Activated gamma-delta T cell treated with anti-CD3 and anti-CD28 coated beads, Interleukin-2, amount 50 U/mL, for 16 hours (primary cell): ENCODE results near the gene PLA2R1.
"Not testable (repeated sequence)": the region's sequence is repeated elsewhere in the genome, so short reads cannot be mapped to it uniquely, and the experiment has no call there.

Experiments
- DNase-seq: peaks from one replicate; pipeline ENCODE4 v3.0.0-alpha.2; 2020; ENCODE audit warnings: low read depth

The PLA2R1 gene

DNA sequence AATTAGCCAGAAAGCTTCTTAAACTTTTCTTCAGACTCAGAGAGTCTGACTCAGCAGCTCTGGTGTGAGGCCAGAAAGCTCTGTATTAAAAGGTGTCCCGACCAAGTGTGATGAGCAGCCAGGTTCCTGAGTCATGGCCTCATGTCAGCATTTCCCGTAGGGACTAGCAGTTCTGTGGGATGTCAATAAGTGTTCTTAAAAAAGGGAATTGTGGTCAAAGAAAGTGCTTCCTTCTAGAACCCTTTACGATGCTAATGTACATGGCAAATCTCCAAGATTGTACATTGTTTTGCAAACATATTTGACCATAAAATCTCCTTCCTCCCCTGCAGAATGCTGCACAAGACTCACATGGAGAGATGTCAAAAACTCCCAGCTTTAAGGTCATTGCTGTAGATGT, 80.1 kb downstream of the PLA2R1 start:
- DNase-seq = no peak

DNA sequence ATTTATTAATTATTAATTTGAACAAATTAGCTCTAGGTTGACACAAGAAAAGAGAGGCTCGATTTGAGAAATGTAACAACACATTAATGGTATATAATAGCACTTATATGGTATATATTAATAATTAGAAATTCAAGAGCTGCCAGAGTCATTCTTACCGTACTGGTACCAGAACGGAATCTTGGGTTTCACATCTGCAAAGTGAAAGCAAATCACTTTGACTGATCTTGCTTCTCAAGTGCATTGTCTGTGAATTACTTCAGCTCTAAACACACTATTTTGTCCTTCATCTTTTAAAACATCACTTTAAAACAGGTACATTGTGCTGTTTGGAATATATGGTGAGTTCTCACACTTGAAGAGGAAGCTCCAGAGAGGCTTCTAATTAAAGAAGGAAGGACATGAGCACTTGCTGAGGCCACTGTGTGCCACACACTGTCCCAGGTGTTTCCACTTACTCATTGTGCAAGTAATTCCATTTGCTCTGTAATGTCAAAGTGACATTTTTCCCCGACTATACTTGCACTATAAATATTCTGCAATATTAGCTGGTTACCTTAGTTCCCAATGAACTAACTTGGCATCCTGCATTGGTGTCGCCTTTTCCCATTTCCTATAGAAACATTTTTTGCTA, 85.8 kb downstream of the PLA2R1 start:
- no peak for DNase-seq

DNA sequence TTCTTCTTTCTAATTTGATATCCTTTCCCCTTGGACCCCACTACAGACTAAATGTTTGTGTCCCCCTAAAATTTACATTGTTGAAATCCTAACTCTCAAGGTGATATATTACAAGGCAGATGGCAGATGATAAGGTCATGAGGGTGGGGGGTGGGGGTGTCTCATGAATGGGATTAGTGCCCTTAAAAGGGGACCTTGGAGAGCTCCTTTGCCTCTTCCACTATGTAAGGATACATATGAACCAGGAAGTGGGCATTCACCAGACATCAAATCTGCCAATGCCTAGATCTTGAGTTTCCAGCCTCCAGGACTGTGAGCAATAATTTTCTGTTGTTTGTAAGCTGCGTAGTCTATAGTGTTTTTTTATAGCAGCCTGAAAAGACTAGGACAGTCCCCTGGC, 89.1 kb downstream of the PLA2R1 start:
- DNase-seq = no peak

DNA sequence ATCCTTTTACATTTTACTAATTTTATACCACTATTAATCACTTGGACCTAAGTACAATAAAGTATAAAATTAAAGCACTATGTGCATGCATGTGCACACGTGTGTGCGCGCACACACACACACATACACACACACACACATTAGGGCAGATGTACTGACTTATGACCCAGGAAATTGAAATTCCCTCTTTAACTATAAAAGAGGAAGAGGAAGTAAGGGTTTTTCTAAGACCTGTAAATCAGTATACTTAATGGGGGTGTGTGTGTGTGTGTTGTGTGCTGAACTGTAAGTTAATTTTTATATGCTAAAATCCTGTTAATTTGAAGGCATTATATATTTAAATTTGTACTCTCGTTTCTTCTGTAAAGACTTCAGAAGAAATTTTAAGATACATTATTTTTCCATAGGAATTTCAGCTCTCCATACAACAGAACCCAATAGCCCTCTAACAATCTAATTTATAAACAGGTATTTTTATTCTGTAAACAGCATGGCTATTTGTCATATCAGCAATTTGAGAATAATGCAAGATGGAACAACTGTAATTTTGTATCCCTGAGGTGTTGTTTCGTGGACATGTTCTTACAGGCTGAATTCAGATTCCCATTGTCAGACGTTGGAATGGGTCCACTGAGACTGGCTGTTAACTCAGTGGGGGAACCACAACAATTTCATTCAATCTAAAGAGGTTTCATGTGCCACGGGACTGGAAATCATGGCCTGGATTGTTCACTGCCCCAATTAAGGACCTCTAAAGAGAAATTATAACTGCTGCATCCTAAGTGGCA, 90.9 kb downstream of the PLA2R1 start:
- no peak for DNase-seq

DNA sequence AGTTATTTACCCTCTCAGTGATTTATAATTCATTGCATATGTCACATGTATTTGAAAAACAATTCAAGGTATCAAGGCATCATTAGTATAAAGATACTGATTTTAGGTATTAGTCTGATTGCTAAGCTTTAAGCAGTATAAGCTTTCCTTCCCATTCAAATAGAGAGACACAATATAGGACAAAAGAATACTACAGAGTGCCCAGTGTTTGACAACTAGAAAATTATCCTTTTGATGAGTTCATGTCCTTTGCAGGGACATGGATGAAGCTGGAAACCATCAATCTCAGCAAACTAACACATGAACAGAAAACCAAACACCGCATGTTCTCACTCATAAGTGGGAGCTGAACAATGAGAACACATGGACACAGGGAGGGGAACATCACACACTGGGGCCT, 91.9 kb downstream of the PLA2R1 start:
- not testable (repeated sequence) for DNase-seq

DNA sequence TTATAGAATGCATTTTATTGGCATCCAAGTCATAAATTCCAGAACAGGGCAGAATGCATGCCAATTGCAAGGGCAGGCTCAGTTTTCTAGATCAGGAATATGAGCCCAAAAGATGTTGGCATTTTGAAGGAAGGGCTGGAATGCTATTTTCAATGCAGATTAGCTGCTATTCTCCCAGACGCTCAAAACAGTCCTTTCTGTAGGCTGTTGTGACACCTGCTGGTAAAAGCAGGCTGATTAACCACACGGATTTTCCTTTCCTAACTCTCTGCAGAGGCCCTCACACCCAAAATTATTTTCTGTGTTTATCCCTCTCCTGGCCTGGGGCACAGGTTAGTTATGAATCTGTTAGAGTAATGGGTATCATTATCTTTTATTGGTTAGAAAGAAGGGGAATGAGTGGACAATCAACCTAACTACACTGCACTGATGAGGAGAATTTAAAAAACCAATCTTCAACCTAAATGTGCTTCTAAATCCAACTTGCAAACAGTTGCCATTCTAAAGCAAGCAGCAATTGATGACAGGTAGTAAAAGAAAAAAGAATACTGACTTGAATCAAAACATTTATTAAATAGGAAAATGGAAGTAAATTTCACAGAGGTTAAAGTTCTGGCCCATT, 94.0 kb downstream of the PLA2R1 start:
- DNase-seq = no peak

DNA sequence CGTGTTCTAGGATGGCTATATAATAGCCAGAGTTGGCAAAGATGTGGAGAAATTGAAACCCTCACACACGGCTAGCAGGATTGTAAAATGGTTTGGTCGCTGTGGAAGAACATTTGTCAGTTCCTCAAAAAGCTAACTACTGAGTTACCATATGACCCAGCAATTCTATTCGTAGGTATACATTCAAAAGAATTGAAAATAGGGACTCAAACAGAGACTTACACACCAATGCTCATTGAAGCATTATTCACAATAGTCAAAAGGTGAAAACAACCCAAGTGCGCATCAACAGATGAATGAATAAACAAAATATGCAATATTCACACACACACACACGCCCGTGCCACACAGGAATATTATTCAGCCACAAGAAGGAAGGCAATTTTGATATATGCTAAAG, 98.7 kb downstream of the PLA2R1 start:
- DNase-seq = no peak

DNA sequence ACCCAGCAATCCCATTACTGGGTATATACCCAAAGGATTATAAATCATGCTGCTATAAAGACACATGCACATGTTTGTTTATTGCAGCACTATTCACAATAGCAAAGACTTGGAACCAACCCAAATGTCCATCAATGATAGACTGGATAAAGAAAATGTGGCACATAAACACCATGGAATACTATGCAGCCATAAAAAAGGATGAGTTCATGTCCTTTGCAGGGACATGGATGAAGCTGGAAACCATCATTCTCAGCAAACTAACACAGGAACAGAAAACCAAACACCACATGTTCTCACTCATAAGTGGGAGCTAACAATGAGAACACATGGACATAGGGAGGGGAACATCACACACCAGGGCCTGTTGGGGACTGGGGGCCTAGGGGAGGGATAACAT, 99.9 kb downstream of the PLA2R1 start:
- not testable (repeated sequence) for DNase-seq

DNA sequence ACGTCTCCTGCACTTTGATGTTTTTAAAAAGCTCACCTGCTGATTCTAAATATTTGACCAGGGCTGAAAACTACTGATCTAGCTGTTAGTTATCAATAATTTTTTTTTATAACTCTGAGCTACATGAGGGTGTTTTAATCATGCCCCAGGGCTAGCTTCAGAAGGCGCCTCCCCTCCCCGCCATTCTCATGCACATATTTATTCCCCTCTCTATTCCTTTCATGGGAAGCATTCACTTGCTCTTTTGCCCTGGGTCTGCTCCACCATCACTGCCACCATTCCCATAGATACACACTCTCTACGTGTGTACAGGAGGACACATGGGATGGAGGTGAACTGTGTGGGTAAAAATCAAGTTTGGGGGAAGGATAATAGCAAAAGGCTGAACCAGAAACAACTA, 101.0 kb downstream of the PLA2R1 start:
- DNase-seq = no peak

DNA sequence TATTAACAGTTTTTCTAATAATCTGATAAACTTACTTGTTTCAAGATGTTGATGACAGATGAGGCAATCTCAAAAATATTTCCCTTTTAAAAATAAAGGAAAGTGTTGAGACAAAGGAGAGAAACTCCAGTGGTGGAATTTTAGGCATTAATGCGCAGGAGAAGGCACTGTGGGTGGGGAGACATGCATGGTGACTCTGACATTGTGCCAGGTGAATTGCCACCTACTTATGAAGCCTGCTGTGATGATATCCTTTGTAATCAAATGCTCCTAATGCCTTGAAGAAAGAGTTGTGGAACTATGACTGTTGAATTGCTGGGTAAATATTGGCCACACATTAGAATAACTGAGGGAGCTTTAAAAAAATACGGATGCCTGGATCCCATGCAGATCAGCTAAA, 101.4 kb downstream of the PLA2R1 start:
- DNase-seq = no peak

DNA sequence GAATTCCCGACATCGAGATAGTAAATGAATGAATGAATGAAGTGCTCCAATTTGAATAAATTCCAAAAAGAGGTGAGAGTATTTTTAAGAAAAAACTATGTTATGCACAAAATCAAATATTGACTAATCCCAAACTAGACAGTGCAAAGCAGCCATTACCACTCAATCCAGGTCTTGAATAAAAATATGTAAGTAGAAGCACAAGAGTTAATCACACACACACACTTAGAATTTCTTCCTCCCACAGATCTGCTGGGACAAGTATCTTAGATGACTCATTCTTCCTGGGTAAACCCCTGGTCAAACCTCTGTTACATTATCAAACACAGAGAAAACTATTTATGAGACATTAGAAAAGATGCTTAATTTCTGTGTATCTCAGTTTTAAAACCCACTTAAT, 102.0 kb downstream of the PLA2R1 start:
- DNase-seq = no peak

DNA sequence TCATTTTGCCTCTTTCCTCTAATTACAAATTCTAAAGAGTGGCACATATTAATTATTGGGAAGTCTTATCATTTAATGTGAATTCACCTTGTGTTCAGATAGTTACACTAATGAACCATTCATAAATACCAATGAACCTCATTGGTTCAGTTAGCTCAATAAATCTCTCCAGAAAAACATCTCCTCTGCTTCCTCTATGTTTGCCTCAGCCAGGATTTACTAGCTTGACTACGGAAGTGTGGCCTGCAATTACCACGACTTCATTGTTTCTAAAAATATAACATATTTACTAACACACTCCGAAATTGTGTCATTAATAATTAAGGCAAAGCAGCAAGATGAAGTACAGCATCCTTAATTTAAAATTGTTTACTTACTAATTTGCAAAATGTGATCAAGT, 103.3 kb downstream of the PLA2R1 start:
- DNase-seq = no peak

DNA sequence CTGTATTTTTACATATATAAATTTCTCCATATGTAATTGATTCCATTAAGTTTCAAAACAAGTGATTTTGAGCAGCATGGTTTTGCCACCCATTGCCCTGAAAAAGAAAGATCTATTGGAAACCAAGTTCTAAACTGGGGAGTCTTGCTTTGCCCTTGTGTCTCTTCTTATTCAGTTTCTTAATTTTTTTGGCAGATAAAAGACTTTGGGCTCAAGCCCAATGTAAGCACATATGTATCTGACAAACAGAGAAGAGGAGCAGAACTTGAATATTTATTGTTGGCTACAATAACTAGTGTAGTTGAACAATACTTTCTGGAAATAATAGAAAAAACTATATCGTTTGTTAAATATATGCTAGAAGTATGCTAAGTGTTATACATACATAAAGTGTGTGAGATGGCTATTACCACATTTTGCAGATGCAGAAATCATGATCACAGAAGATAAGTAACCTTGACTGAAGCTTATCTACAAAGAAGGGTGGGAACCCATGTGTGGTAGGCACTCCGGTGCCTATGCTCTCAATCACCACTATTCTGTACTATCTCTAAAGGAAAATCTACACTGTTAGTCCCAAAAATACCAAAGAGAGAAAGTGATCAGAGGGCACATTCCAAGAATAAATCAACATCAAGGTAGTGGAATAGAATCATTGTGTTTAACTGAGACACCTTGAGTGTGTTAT, 109.1 kb downstream of the PLA2R1 start:
- DNase-seq = no peak

DNA sequence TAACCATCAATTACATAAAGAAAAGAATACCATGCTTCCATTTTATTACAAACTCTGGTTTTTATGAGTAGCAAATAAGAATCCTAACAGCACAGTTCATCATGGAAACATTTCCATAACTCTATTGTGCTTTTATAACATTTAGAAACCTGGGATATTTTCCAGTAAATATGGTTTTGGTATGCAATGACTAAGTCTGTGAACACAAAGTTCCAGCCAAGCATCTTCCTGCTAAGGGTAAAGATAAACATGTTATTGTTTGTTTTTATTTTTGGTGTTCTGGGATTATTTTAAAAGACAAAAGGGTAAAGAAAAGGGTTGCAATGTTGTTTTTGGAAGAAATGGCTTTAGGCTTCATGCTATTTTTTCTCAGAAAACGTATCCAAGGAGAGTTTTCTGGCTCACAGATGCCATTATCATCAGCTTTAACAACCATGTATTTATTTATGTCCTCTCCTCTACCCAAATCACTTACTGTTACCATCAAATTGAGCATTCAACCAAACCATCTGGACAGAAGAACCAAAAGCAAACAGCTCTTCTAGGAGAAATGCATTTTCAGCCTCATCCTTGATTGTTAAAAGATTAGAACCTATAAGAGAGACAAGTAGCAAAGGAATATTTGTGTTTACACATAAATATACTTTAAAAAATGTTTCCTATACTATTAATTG, 116.0 kb downstream of the PLA2R1 start:
- DNase-seq = no peak

DNA sequence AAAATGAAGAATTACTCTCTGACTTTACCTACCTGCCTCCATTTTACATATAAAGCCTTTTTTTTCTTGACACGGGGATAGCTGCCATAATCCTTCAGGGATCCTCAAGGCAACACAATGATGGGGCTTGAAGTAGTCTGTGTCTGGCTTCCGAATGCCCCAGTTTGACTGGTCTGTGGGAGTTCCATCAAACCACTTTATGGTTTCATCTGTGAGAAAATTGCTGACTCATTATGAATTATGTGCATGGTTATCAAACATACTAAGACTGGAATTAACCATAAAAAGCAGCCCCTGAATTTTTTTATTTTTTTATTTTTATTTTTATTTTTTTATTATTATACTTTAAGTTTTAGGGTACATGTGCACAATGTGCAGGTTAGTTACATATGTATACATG, 117.5 kb downstream of the PLA2R1 start:
- DNase-seq = no peak

DNA sequence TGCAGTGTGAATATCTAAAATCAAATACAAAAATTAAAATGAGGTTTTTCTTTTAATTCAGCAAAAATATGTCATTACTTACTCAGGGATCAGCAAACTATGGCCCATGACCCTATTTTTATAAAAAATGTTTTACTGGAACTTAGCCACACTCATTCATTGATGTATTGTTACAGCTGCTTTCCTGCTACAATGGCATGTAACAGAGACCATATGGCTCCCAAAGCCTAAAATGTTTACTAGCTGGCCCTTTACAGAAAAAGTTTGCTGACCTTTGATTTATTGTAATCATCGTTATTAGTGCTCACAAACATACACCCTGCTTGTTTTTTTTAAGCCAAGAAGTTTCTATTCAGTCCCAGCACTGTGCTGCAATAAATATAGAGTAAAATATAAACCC, 120.3 kb downstream of the PLA2R1 start:
- no peak for DNase-seq

DNA sequence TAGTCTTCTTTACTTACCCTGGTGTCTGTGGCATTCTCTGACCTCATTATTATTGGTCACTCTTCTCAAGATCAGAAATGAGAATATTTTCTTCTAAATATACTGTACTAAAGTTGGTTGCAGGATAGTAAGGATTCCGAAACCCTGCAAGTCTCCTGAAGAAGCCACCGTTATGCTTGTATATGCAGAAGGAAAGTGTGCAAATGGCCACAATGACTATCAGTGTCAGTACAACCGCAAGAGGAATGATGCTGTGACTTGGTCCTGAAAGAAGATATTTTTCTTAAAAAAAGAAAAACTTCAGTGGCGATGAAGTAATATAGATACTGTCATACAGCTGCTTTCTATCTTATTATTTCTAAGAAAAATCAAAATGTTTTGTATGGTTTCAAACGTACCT, 120.7 kb downstream of the PLA2R1 start:
- no peak for DNase-seq

DNA sequence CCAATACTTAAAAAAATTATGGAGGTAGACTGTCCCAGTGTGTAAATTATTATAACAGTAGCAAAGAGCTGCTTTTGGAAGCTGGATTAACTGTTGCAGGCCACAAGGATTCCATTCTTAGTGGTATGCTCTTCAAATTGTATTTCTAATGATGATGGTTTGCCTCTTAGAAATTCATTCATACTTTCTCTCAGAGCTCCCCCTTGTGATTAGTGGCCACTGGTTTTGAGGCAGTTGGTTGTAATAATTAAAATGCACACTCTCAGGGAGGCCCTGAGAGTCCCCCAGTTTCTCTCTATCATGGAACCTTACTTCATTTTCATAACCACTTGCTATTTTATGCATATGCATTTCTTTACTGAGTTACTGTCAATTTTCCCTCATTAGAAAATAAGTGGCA, 122.5 kb downstream of the PLA2R1 start:
- DNase-seq = no peak

DNA sequence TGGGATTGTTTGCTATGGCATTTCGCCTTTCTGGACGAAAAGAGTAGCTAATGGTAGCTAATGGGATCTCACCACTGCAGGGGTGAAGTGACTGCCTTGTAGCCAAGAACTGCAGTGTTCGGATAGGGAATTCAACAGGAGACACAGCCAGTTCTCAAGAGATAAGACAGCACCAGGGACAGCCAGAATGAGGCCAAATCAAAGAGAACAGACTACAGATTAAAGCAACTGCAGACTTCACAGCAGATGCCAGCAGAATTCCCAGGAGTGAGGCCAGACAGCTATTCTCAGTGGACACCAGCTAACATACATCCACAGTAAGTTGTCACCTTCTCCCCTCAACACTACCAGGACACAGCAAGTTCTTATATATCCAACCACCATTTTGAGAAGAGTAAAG, 124.0 kb downstream of the PLA2R1 start:
- DNase-seq = no peak

DNA sequence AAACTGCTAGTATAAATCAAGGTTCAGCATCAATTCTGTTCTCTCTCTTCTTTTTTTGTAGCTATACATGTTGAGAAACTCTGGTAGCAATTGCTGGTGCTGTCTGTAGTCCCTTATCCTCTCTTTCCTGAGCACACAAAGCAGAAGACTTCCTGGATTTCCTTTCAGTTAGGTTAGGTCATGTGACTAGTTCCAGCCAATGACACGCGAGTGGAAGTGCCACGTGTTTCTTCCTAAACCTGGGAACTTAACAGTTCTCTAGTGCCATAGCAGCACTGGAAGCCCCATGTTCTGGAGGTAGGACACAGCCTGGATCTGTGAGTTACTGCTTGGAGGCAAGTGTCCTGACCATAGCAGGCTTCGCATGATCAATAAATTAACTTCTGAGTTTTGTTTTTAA, 125.9 kb downstream of the PLA2R1 start:
- DNase-seq = no peak

DNA sequence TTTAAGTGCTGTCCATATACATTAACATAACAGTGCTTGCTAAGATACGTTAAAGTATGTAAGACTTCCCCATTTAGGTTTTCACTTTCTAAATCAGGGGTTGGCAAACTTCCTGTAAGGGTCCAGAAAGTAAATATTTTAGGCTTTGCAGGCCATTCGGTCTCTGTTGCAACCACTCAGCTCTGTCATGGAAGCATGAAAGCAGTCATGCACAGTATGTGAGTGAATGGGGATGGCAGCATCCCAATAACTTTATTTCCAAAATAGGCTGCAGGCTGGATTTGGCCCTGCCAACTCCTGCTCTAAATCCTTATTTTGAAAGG, 128.7 kb downstream of the PLA2R1 start:
- DNase-seq = no peak

DNA sequence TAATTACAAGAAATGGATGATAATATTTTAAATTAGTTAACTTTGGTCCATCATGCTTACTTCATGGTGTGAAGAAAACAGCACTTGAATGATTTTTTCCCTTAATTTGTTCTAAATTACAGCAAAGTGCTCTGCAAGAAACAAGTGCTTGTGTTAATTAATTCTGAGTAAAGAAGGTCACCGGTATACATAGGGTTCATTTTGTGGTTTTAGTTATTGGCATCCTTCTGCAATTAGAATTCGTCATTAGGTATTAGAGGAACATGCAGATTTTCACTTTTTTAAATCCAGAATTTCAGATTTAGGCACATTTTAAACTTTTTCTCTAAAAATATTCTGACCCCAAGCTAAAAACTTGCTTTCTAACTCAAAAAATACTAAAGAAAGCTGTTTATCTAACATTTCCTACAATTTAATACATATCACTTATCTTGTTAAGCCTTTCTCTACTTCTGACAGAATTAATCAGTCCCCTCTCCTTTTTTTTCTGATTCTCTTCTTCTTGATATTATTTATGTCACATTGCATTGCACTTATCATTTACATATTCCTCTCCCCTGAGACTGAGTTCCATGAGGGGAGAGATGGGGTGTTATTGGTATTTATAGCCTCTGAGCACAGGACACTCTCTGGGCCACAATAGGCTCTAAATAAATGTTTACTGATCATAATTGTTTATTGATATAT, 129.2 kb downstream of the PLA2R1 start:
- DNase-seq = no peak
